ENCODE measurements around the gene COL8A1.

The COL8A1 gene

GRCh38 chr3:99817047-99817436, 178.6 kb downstream of the COL8A1 start:
- no peak overlapping the region for H3K9ac ChIP-seq (ENCODE audit: low read depth, low read length, poor library complexity)
- H3K18ac ChIP-seq (ENCODE audit: low read length) = no peak overlapping the region
- no peak overlapping the region for H4K8ac ChIP-seq (ENCODE audit: low read depth, low read length)
- no peak overlapping the region for H3K14ac ChIP-seq (ENCODE audit: low read length)
- H4K91ac ChIP-seq (ENCODE audit: low read depth, low read length, poor library complexity) = no peak overlapping the region
- H2AFZ ChIP-seq (ENCODE audit: low read length) = peak overlapping the region; percentile 97
- no peak overlapping the region for H3K23ac ChIP-seq (ENCODE audit: low read depth, low read length, poor library complexity)
- no peak overlapping the region for H2BK5ac ChIP-seq (ENCODE audit: low read length)
- H2BK15ac ChIP-seq (ENCODE audit: low read length) = no peak overlapping the region
- no peaks in the 10 kb centered on the region for H3K79me1 ChIP-seq (ENCODE audit: low read depth, low read length)
- H3K9me3 ChIP-seq (replicated peaks in 1 of 2; ENCODE audit: control insufficient read depth in 2 of 2, insufficient read depth in 1 of 2, low read depth in 1 of 2, low read length in 2 of 2) = no peaks in the 10 kb centered on the region
- H2BK120ac ChIP-seq (ENCODE audit: low read depth, low read length) = no peak overlapping the region
- H3K27ac ChIP-seq (replicated peaks; ENCODE audit: low read length) = no peak overlapping the region
- DNase-seq (ENCODE audit: low spot score) = peak; percentile 9
- H3K4me3 ChIP-seq (ENCODE audit: low read length in 2 of 2) = peak overlapping the region; percentile 92 to 98
- WGBS, 2 donors (ENCODE audit: extremely low coverage in 2 of 2, insufficient read length in 2 of 2, insufficient replicate concordance in 1 of 2) = no CpG with 5 or more reads among the region's 15 CpGs
- peaks cover 3 to 8% of the 10 kb centered on the region in 2 donors for H3K4me1 ChIP-seq (ENCODE audit: control insufficient read depth in 2 of 2, insufficient read depth in 1 of 2, low read depth in 1 of 2, low read length in 2 of 2)
- H3K4ac ChIP-seq (ENCODE audit: low read length) = no peak overlapping the region
- H2AK5ac ChIP-seq (ENCODE audit: low read depth, low read length) = no peak overlapping the region
- no peak overlapping the region for H2BK12ac ChIP-seq (ENCODE audit: low read length)
- no peaks in the 10 kb centered on the region for H3K36me3 ChIP-seq (replicated peaks in 1 of 2; ENCODE audit: control insufficient read depth in 2 of 2, insufficient read depth in 2 of 2, low read length in 2 of 2)
- no peaks in the 10 kb centered on the region for H3K27me3 ChIP-seq (ENCODE audit: control insufficient read depth in 3 of 3, insufficient read depth in 3 of 3, low read depth in 1 of 3, low read length in 3 of 3)
- H3K4me2 ChIP-seq (ENCODE audit: insufficient read depth, low read length, poor library complexity, severe bottlenecking) = peak overlapping the region; percentile 55

GRCh38 chr3:99817437-99818240, 179.2 kb downstream of the COL8A1 start, which contains the start of gene CMSS1:
CMSS1 (plus strand) TSS chr3:99817862.
- peak; percentile 90 for DNase-seq (ENCODE audit: low spot score)
- no peak within 1 kb of the TSS for H2BK5ac ChIP-seq (ENCODE audit: low read length)
- WGBS, 2 donors (ENCODE audit: extremely low coverage in 2 of 2, insufficient read length in 2 of 2, insufficient replicate concordance in 1 of 2) = no CpG with 5 or more reads among the region's 60 CpGs
- no peak within 1 kb of the TSS for H3K4ac ChIP-seq (ENCODE audit: low read length)
- H3K27me3 ChIP-seq (ENCODE audit: control insufficient read depth in 3 of 3, insufficient read depth in 3 of 3, low read depth in 1 of 3, low read length in 3 of 3) = no peaks in the 10 kb centered on the region
- no peak within 1 kb of the TSS for H3K14ac ChIP-seq (ENCODE audit: low read length)
- H2BK12ac ChIP-seq (ENCODE audit: low read length) = no peak within 1 kb of the TSS
- no peak within 1 kb of the TSS for H2AK5ac ChIP-seq (ENCODE audit: low read depth, low read length)
- H2BK120ac ChIP-seq (ENCODE audit: low read depth, low read length) = no peak within 1 kb of the TSS
- peak within 1 kb of the TSS; percentile 92 to 98 for H3K4me3 ChIP-seq (ENCODE audit: low read length in 2 of 2)
- no peak within 1 kb of the TSS for H2BK15ac ChIP-seq (ENCODE audit: low read length)
- peak within 1 kb of the TSS; percentile 58 for H3K18ac ChIP-seq (ENCODE audit: low read length)
- H3K23ac ChIP-seq (ENCODE audit: low read depth, low read length, poor library complexity) = peak within 1 kb of the TSS; percentile 87
- H3K4me1 ChIP-seq (ENCODE audit: control insufficient read depth in 2 of 2, insufficient read depth in 1 of 2, low read depth in 1 of 2, low read length in 2 of 2) = peaks cover 3 to 8% of the 10 kb centered on the region in 2 donors
- H3K27ac ChIP-seq (replicated peaks; ENCODE audit: low read length) = no peak within 1 kb of the TSS
- no peak within 1 kb of the TSS for H4K8ac ChIP-seq (ENCODE audit: low read depth, low read length)
- no peak within 1 kb of the TSS for H4K91ac ChIP-seq (ENCODE audit: low read depth, low read length, poor library complexity)
- peak within 1 kb of the TSS; percentile 87 for H3K9ac ChIP-seq (ENCODE audit: low read depth, low read length, poor library complexity)
- H2AFZ ChIP-seq (ENCODE audit: low read length) = peak within 1 kb of the TSS; percentile 97
- H3K79me1 ChIP-seq (ENCODE audit: low read depth, low read length) = no peaks in the 10 kb centered on the region
- no peaks in the 10 kb centered on the region for H3K36me3 ChIP-seq (replicated peaks in 1 of 2; ENCODE audit: control insufficient read depth in 2 of 2, insufficient read depth in 2 of 2, low read length in 2 of 2)
- H3K9me3 ChIP-seq (replicated peaks in 1 of 2; ENCODE audit: control insufficient read depth in 2 of 2, insufficient read depth in 1 of 2, low read depth in 1 of 2, low read length in 2 of 2) = no peaks in the 10 kb centered on the region
- H3K4me2 ChIP-seq (ENCODE audit: insufficient read depth, low read length, poor library complexity, severe bottlenecking) = peak within 1 kb of the TSS; percentile 69

GRCh38 chr3:99818818-99819217, 180.4 kb downstream of the COL8A1 start:
- H2BK5ac ChIP-seq (ENCODE audit: low read length) = no peak overlapping the region
- peak overlapping the region in 1 of 2 donors; percentile 92 for H3K4me3 ChIP-seq (ENCODE audit: low read length in 2 of 2)
- H3K27me3 ChIP-seq (ENCODE audit: control insufficient read depth in 3 of 3, insufficient read depth in 3 of 3, low read depth in 1 of 3, low read length in 3 of 3) = no peaks in the 10 kb centered on the region
- no peak overlapping the region for H3K14ac ChIP-seq (ENCODE audit: low read length)
- H3K4me2 ChIP-seq (ENCODE audit: insufficient read depth, low read length, poor library complexity, severe bottlenecking) = no peak overlapping the region
- no peak for DNase-seq (ENCODE audit: low spot score)
- H3K4me1 ChIP-seq (ENCODE audit: control insufficient read depth in 2 of 2, insufficient read depth in 1 of 2, low read depth in 1 of 2, low read length in 2 of 2) = peaks cover 4 to 8% of the 10 kb centered on the region in 2 donors
- no peak overlapping the region for H3K23ac ChIP-seq (ENCODE audit: low read depth, low read length, poor library complexity)
- H3K36me3 ChIP-seq (replicated peaks in 1 of 2; ENCODE audit: control insufficient read depth in 2 of 2, insufficient read depth in 2 of 2, low read length in 2 of 2) = no peaks in the 10 kb centered on the region
- H3K79me1 ChIP-seq (ENCODE audit: low read depth, low read length) = no peaks in the 10 kb centered on the region
- no peak overlapping the region for H2BK15ac ChIP-seq (ENCODE audit: low read length)
- H2AK5ac ChIP-seq (ENCODE audit: low read depth, low read length) = no peak overlapping the region
- no peak overlapping the region for H4K8ac ChIP-seq (ENCODE audit: low read depth, low read length)
- H3K9me3 ChIP-seq (replicated peaks in 1 of 2; ENCODE audit: control insufficient read depth in 2 of 2, insufficient read depth in 1 of 2, low read depth in 1 of 2, low read length in 2 of 2) = no peaks in the 10 kb centered on the region
- H4K91ac ChIP-seq (ENCODE audit: low read depth, low read length, poor library complexity) = no peak overlapping the region
- no peak overlapping the region for H3K4ac ChIP-seq (ENCODE audit: low read length)
- no peak overlapping the region for H2BK12ac ChIP-seq (ENCODE audit: low read length)
- H3K18ac ChIP-seq (ENCODE audit: low read length) = no peak overlapping the region
- no peak overlapping the region for H2BK120ac ChIP-seq (ENCODE audit: low read depth, low read length)
- H2AFZ ChIP-seq (ENCODE audit: low read length) = no peak overlapping the region
- no peak overlapping the region for H3K9ac ChIP-seq (ENCODE audit: low read depth, low read length, poor library complexity)
- WGBS, 2 donors (ENCODE audit: extremely low coverage in 2 of 2, insufficient read length in 2 of 2, insufficient replicate concordance in 1 of 2) = no CpG with 5 or more reads among the region's 2 CpGs
- no peak overlapping the region for H3K27ac ChIP-seq (replicated peaks; ENCODE audit: low read length)

- Histone ChIP-seq H2BK5ac (ENCODE audit: low read length) (no peak overlapping the region), H2BK12ac (ENCODE audit: low read length) (no peak overlapping the region), H3K4me2 (ENCODE audit: insufficient read depth, low read length, poor library complexity, severe bottlenecking) (no peak overlapping the region), H3K27ac (replicated peaks; ENCODE audit: low read length) (no peak overlapping the region), H2AFZ (ENCODE audit: low read length) (no peak overlapping the region), H3K4ac (ENCODE audit: low read length) (no peak overlapping the region), H3K23ac (ENCODE audit: low read depth, low read length, poor library complexity) (no peak overlapping the region), H2AK5ac (ENCODE audit: low read depth, low read length) (no peak overlapping the region), H2BK15ac (ENCODE audit: low read length) (no peak overlapping the region), H3K9ac (ENCODE audit: low read depth, low read length, poor library complexity) (no peak overlapping the region), H4K91ac (ENCODE audit: low read depth, low read length, poor library complexity) (no peak overlapping the region), H3K36me3 (replicated peaks in 1 of 2; ENCODE audit: control insufficient read depth in 2 of 2, insufficient read depth in 2 of 2, low read length in 2 of 2) (no peaks in the 10 kb centered on the region), H3K4me1 (ENCODE audit: control insufficient read depth in 2 of 2, insufficient read depth in 1 of 2, low read depth in 1 of 2, low read length in 2 of 2) (peaks cover 0 to 3% of the 10 kb centered on the region in 2 donors), H3K4me3 (ENCODE audit: low read length in 2 of 2) (no peak overlapping the region), H3K79me1 (ENCODE audit: low read depth, low read length) (no peaks in the 10 kb centered on the region), H3K9me3 (replicated peaks in 1 of 2; ENCODE audit: control insufficient read depth in 2 of 2, insufficient read depth in 1 of 2, low read depth in 1 of 2, low read length in 2 of 2) (no peaks in the 10 kb centered on the region), H3K27me3 (ENCODE audit: control insufficient read depth in 3 of 3, insufficient read depth in 3 of 3, low read depth in 1 of 3, low read length in 3 of 3) (no peaks in the 10 kb centered on the region), H4K8ac (ENCODE audit: low read depth, low read length) (no peak overlapping the region), H2BK120ac (ENCODE audit: low read depth, low read length) (no peak overlapping the region), H3K14ac (ENCODE audit: low read length) (no peak overlapping the region), H3K18ac (ENCODE audit: low read length) (no peak overlapping the region)
- no peak for DNase-seq (ENCODE audit: low spot score)
- WGBS, 2 donors (ENCODE audit: extremely low coverage in 2 of 2, insufficient read length in 2 of 2, insufficient replicate concordance in 1 of 2) = no CpG with 5 or more reads among the region's 14 CpGs
These were observed 185.6 kb downstream of the COL8A1 start for GRCh38 chr3:99823723-99824711.
